ENCODE data around the gene HOMER1. TPM values are rescaled to one million over a fixed set of nuclear protein-coding genes. Genes with fewer than 3 reads are reported as not detected.
A peak's percentile ranks its signal among the peaks of the same experiment; 100 is the strongest.

Gene HOMER1
- total and polyA plus RNA-seq, 9 of the 15 experiments (the other 6 are each of a cell fraction or from before 2014, with no cell fraction given): 6.3 to 39.9 (median 9.9) TPM

- Histone ChIP-seq H3K9ac (ENCODE audit: insufficient read depth in 1 of 2, low read depth in 2 of 2, low read length in 2 of 2) (no peak overlapping the region), H3K4me3 (no peak overlapping the region), H3K9me3 (replicated peaks; ENCODE audit: control insufficient read depth, insufficient read depth, low read depth, low read length) (no peaks in the 10 kb centered on the region), H4K20me1 (replicated peaks; ENCODE audit: control insufficient read depth, insufficient read depth, low read length) (no peaks in the 10 kb centered on the region), H3K9me1 (ENCODE audit: control insufficient read depth, insufficient read depth, low read length) (no peaks in the 10 kb centered on the region), H2AFZ (ENCODE audit: low read depth, low read length) (0 out of 2 replicates have a peak overlapping the region, but pooled peaks have one; percentile 33), H3K27me3 (ENCODE audit: control insufficient read depth in 2 of 2, insufficient read depth in 2 of 2, low read length in 2 of 2) (no peaks in the 10 kb centered on the region), H3K79me2 (ENCODE audit: control insufficient read depth, insufficient read depth, low read length) (no peaks in the 10 kb centered on the region), H3K27ac (ENCODE audit: extremely low read depth, low read depth, low read length) (no peak overlapping the region), H3K4me2 (ENCODE audit: insufficient read depth, low read length) (no peak overlapping the region), H3K36me3 (ENCODE audit: control insufficient read depth, insufficient read depth, low read length) (no peaks in the 10 kb centered on the region), H3K4me1 (replicated peaks in 1 of 2; ENCODE audit: control insufficient read depth in 2 of 2, insufficient read depth in 2 of 2, low read length in 2 of 2) (no peaks in the 10 kb centered on the region)
- DNase-seq (ENCODE audit: extremely low read depth in 1 of 4, low spot score in 3 of 4) (no peak), ATAC-seq (peak; percentile 64; the same call in 2 of the 3 replicates), FAIRE-seq (no peak)
- intact Hi-C loops (cut with micrococcal nuclease): loop anchor here (5.0 kb wide), 1 partner anchor 403 kb away; no protein-coding TSS in a partner anchor
- TF ChIP-seq, protein P1, sequence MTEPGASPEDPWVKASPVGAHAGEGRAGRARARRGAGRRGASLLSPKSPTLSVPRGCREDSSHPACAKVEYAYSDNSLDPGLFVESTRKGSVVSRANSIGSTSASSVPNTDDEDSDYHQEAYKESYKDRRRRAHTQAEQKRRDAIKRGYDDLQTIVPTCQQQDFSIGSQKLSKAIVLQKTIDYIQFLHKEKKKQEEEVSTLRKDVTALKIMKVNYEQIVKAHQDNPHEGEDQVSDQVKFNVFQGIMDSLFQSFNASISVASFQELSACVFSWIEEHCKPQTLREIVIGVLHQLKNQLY (CRISPR knock-in tag; conservative IDR thresholded peaks at IDR 0.05): no peak
- TF ChIP-seq REST (IDR thresholded peaks at IDR 0.05; ENCODE audit: borderline replicate concordance): peak; percentile 25; the same call in 1 of the 2 replicates
- no peak for TF ChIP-seq REST (CRISPR knock-in tag; IDR thresholded peaks at IDR 0.05; ENCODE audit: low read depth)
- TF ChIP-seq TEAD4 (IDR thresholded peaks at IDR 0.05; ENCODE audit: low read length): no peak
- TF ChIP-seq TEAD4 (CRISPR knock-in tag; IDR thresholded peaks at IDR 0.05; ENCODE audit: borderline replicate concordance): no peak
- peak in 1 of 2 experiments; percentile 54; a peak in 2 of 4 replicates for TF ChIP-seq RAD21 (CRISPR knock-in tag; conservative IDR thresholded peaks at IDR 0.05 in 1 of 2, IDR thresholded peaks at IDR 0.05 in 1 of 2)
- TF ChIP-seq, protein P2, sequence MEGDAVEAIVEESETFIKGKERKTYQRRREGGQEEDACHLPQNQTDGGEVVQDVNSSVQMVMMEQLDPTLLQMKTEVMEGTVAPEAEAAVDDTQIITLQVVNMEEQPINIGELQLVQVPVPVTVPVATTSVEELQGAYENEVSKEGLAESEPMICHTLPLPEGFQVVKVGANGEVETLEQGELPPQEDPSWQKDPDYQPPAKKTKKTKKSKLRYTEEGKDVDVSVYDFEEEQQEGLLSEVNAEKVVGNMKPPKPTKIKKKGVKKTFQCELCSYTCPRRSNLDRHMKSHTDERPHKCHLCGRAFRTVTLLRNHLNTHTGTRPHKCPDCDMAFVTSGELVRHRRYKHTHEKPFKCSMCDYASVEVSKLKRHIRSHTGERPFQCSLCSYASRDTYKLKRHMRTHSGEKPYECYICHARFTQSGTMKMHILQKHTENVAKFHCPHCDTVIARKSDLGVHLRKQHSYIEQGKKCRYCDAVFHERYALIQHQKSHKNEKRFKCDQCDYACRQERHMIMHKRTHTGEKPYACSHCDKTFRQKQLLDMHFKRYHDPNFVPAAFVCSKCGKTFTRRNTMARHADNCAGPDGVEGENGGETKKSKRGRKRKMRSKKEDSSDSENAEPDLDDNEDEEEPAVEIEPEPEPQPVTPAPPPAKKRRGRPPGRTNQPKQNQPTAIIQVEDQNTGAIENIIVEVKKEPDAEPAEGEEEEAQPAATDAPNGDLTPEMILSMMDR (IDR thresholded peaks at IDR 0.05 in 2 of 3, conservative IDR thresholded peaks at IDR 0.05 in 1 of 3; ENCODE audit: insufficient read depth in 2 of 3, low read depth in 1 of 3, low read length in 3 of 3): peak in 2 of 3 experiments; percentile 19 to 33; a peak in 2 of 6 replicates
- in situ Hi-C loops (cut with MboI): no loop called here
- BruUV-seq (replicated peaks): no TSS peak
- CTCF ChIA-PET (ENCODE audit: low intra/inter-chr PET ratio): interaction anchor here (1.0 kb wide), 1 partner anchor 513 kb away, joined by 3 read pairs; no protein-coding TSS in a partner anchor
- 8% methylated on average over 4 of the region's 4 CpGs for WGBS (ENCODE audit: insufficient coverage, low coverage, missing lambda C conversion rate)
- POLR2A ChIA-PET: no interaction called here
Observed at GRCh38 chr5:79535477-79536192, 21.7 kb upstream of the HOMER1 start.
